OCI-LY7 (cell line): ENCODE results near the gene OST4.

Experiments
- CTCF ChIP-seq: fragments of 200-600 bp; sonication (generic); conservative IDR thresholded peaks from 2 replicates; pipeline ENCODE4 v1.5.1; 2014; ENCODE audit warnings: mild to moderate bottlenecking, antibody characterized with exemption, low read length, moderate library complexity, mixed read lengths
- EZH2phosphoT487 ChIP-seq: fragments of 200-600 bp; sonication (generic); IDR thresholded peaks from 2 replicates; pipeline ENCODE4 v1.6.1; 2018; ENCODE audit warnings: low read depth, borderline replicate concordance, mild to moderate bottlenecking, mixed run types, antibody characterized with exemption, low read length, moderate library complexity, mixed read lengths

GRCh38 chr2:27027211-27027651, 44.2 kb downstream of the OST4 start:
- no peak for TF ChIP-seq CTCF
- TF ChIP-seq EZH2phosphoT487 = no peak
